PC-3 (cell line): Measurements from ENCODE around the gene EWSR1. TPM values are rescaled to one million over a fixed set of nuclear protein-coding genes. Genes with fewer than 3 reads are reported as not detected.

ENCODE experiments used
- ATAC-seq: fragments of 200-7000 bp; cut with Tn5 transposase; 2 replicates; pipeline ENCODE4 v1.9.1; 2020; ENCODE audit warnings: mild to moderate bottlenecking, moderate library complexity
- BruUV-seq: library from RNA; stranded (reverse); fragments of 400-500 nt; replicated peaks from 2 replicates; lab custom pipeline; 2021; lab: Mats Ljungman, UMichigan
- CTCF ChIA-PET: fragments of 300-600 bp; sonication (Branson Sonifier 250); formaldehyde crosslinking; loops from one replicate; lab custom pipeline; 2022; ENCODE audit warnings: antibody characterized with exemption; lab: Charles Lee
- POLR2A ChIA-PET: fragments of 300-600 bp; sonication (Branson Sonifier 250); formaldehyde crosslinking; loops from one replicate; lab custom pipeline; 2022; ENCODE audit warnings: antibody characterized with exemption; ENCODE audit not compliant: unreplicated experiment; lab: Charles Lee
- DNase-seq: peaks from one replicate; pipeline ENCODE4 v3.0.0-alpha.2; 2015
- H2AFZ ChIP-seq: fragments of 300-600 bp; sonication (generic); 2 replicates; pipeline ENCODE4 v1.6.0; 2016; ENCODE audit warnings: antibody characterized with exemption, low read length
- H3F3A ChIP-seq: fragments of 300-600 bp; sonication (generic); one replicate; pipeline ENCODE4 v1.6.0; 2017; ENCODE audit warnings: antibody characterized with exemption, low read length, control low read depth, mild to moderate bottlenecking; ENCODE audit not compliant: unreplicated experiment
- H3K27ac ChIP-seq: fragments of 300-600 bp; sonication (generic); 2 replicates; pipeline ENCODE4 v1.5.1; 2016; ENCODE audit warnings: mild to moderate bottlenecking, low read length
- H3K27me3 ChIP-seq: fragments of 300-600 bp; sonication (generic); 2 replicates; pipeline ENCODE4 v1.6.1; 2016; ENCODE audit warnings: low read length, mixed read lengths
- H3K36me3 ChIP-seq: fragments of 300-600 bp; sonication (generic); 2 replicates; pipeline ENCODE4 v1.6.1; 2016; ENCODE audit warnings: low read depth, mixed run types, low read length, mixed read lengths
- H3K4me1 ChIP-seq: fragments of 300-600 bp; sonication (generic); 2 replicates; pipeline ENCODE4 v1.5.1; 2016; ENCODE audit warnings: low read length; ENCODE audit not compliant: insufficient read depth
- H3K4me2 ChIP-seq: fragments of 300-600 bp; sonication (generic); 2 replicates; pipeline ENCODE4 v1.6.0; 2016; ENCODE audit warnings: low read length
- H3K4me3 ChIP-seq: fragments of 300-600 bp; sonication (generic); 2 replicates; pipeline ENCODE4 v1.5.1; 2016; ENCODE audit warnings: mild to moderate bottlenecking, low read length, mixed read lengths
- H3K79me2 ChIP-seq: fragments of 300-600 bp; sonication (generic); 2 replicates; pipeline ENCODE4 v1.6.1; 2017; ENCODE audit warnings: low read length, mixed read lengths
- H3K9ac ChIP-seq: fragments of 300-600 bp; sonication (generic); 2 replicates; pipeline ENCODE4 v1.6.0; 2016; ENCODE audit warnings: mild to moderate bottlenecking, low read length
- H3K9me2 ChIP-seq: fragments of 300-600 bp; sonication (generic); replicated peaks from 2 replicates; pipeline ENCODE4 v1.6.1; 2016; ENCODE audit warnings: mixed run types, low read length, mixed read lengths
- H3K9me3 ChIP-seq: fragments of 300-600 bp; sonication (generic); 2 replicates; pipeline ENCODE4 v1.6.1; 2016; ENCODE audit warnings: low read length, mixed read lengths
- H4K20me1 ChIP-seq: fragments of 300-600 bp; sonication (generic); 2 replicates; pipeline ENCODE4 v1.6.1; 2016; ENCODE audit warnings: low read length, mixed read lengths
- EZH2 ChIP-seq: fragments of 300-600 bp; sonication (generic); IDR thresholded peaks from one replicate; pipeline ENCODE4 v1.6.1; 2017; ENCODE audit warnings: antibody characterized with exemption, mild to moderate bottlenecking, low read length; ENCODE audit not compliant: unreplicated experiment
- EZH2phosphoT487 ChIP-seq: fragments of 300-600 bp; sonication (generic); IDR thresholded peaks from 2 replicates; pipeline ENCODE4 v1.6.1; 2018; ENCODE audit warnings: mild to moderate bottlenecking, antibody characterized with exemption, low read length, borderline replicate concordance
- intact Hi-C: fragments of 100-400 bp; cut with micrococcal nuclease; formaldehyde crosslinking; loops from 2 replicates; pipeline ENCODE4 v1.9.0; 2023
- total RNA-seq: library from RNA; depleted of rRNA; stranded (reverse); fragments of >200 nt; gene quantifications from 2 replicates; pipeline ENCODE4 v1.2.3, GENCODE V29; 2014
- TF ChIP-seq, protein P1 (sequence below): fragments of 300-600 bp; sonication (generic); conservative IDR thresholded peaks from 2 replicates; pipeline ENCODE4 v1.5.1; 2017; ENCODE audit warnings: antibody characterized with exemption, low read depth, mild to moderate bottlenecking, low read length

The EWSR1 gene
- total RNA-seq, 1 experiment from 2014 or later, result 288 TPM

DNA sequence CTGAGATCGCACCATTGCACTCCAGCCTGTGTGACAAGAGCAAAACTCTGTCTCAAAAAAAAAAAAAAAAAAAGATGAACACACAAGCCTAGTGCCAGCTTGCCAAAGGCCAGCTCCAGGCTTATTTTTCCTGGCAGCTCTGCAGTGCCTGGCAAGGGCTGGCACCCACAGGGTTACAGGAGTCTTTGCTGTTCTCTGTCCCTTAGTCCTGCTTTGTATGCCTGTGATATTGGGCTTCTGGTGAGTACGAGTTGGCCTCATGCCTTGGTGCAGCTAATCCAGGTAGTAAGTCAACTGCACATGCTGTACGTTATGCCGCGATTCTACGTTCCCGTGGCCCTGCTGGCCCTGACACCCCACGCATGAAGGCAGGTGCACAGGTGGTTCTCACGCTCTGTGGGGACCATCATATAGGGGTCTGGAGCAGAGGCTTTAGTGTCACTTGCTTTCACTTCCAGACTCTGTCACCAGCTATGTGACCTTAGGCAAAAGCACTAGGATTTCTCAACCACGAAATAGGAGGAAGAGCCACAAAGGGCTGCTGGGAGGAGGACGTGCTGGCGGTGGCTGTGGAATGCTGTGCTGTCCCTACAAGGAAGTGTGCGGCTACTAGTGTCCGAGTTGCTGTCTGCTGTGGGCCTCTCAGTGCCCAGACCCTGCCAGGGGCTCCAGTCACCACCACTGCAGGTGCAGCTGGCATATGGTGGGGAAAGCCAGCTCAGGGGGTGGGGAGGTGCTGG is 68.9 kb downstream of the EWSR1 start:
- CTCF ChIA-PET, result no interaction called here

GRCh38 chr22:29337631-29338284 is 69.7 kb downstream of the EWSR1 start:
- H3K27me3 ChIP-seq, result no peaks in the 10 kb centered on the region
- no peaks in the 10 kb centered on the region for H3K9me3 ChIP-seq
- ChIA-PET POLR2A (no interaction called here), CTCF (no interaction called here)
- H3K79me2 ChIP-seq, result no peaks in the 10 kb centered on the region
- TF ChIP-seq EZH2phosphoT487 (no peak), EZH2 (no peak)
- TF ChIP-seq, protein P1, sequence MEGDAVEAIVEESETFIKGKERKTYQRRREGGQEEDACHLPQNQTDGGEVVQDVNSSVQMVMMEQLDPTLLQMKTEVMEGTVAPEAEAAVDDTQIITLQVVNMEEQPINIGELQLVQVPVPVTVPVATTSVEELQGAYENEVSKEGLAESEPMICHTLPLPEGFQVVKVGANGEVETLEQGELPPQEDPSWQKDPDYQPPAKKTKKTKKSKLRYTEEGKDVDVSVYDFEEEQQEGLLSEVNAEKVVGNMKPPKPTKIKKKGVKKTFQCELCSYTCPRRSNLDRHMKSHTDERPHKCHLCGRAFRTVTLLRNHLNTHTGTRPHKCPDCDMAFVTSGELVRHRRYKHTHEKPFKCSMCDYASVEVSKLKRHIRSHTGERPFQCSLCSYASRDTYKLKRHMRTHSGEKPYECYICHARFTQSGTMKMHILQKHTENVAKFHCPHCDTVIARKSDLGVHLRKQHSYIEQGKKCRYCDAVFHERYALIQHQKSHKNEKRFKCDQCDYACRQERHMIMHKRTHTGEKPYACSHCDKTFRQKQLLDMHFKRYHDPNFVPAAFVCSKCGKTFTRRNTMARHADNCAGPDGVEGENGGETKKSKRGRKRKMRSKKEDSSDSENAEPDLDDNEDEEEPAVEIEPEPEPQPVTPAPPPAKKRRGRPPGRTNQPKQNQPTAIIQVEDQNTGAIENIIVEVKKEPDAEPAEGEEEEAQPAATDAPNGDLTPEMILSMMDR, result no peak
- peaks cover 5% of the 10 kb centered on the region; the same call in 1 of the 2 replicates for H4K20me1 ChIP-seq
- DNase-seq, result no peak
- no TSS peak for BruUV-seq
- no peak overlapping the region for H3K4me3 ChIP-seq
- no peak overlapping the region for H3K27ac ChIP-seq
- H3K36me3 ChIP-seq, result peaks cover 30% of the 10 kb centered on the region
- no peaks in the 10 kb centered on the region for H3K9me2 ChIP-seq
- H3K9ac ChIP-seq, result no peak overlapping the region
- H3K4me1 ChIP-seq, result peaks cover 43% of the 10 kb centered on the region
- intact Hi-C loops, result no loop called here
- ATAC-seq, result no peak
- no peak overlapping the region for H2AFZ ChIP-seq
- no peak overlapping the region for H3K4me2 ChIP-seq
- peaks cover 9% of the 10 kb centered on the region for H3F3A ChIP-seq

More for the DNA sequence above, 68.9 kb downstream of the EWSR1 start:
- no peaks in the 10 kb centered on the region for H3K9me2 ChIP-seq
- no TSS peak for BruUV-seq
- no peak overlapping the region for H2AFZ ChIP-seq
- no peak for ATAC-seq
- H3K4me3 ChIP-seq, result no peak overlapping the region
- H3K27ac ChIP-seq, result no peak overlapping the region
- peaks cover 27% of the 10 kb centered on the region for H3K36me3 ChIP-seq
- no peaks in the 10 kb centered on the region for H3K27me3 ChIP-seq
- H3K79me2 ChIP-seq, result no peaks in the 10 kb centered on the region
- DNase-seq, result no peak
- H4K20me1 ChIP-seq, result peaks cover 5% of the 10 kb centered on the region; the same call in 1 of the 2 replicates
- POLR2A ChIA-PET, result no interaction called here
- no peaks in the 10 kb centered on the region for H3K9me3 ChIP-seq
- no peak overlapping the region for H3K4me2 ChIP-seq
- H3K4me1 ChIP-seq, result peaks cover 40% of the 10 kb centered on the region
- H3F3A ChIP-seq, result peaks cover 9% of the 10 kb centered on the region
- no peak overlapping the region for H3K9ac ChIP-seq
- intact Hi-C loops, result no loop called here
- TF ChIP-seq, protein P1, result no peak
- TF ChIP-seq EZH2phosphoT487 (no peak), EZH2 (no peak)

GRCh38 chr22:29338398-29338797 is 70.3 kb downstream of the EWSR1 start:
- Histone ChIP-seq H3K9me2 (no peaks in the 10 kb centered on the region), H3K4me1 (peaks cover 49% of the 10 kb centered on the region), H4K20me1 (peaks cover 5% of the 10 kb centered on the region; the same call in 1 of the 2 replicates), H3K4me3 (no peak overlapping the region), H3K27me3 (no peaks in the 10 kb centered on the region), H3K79me2 (no peaks in the 10 kb centered on the region), H3F3A (peaks cover 9% of the 10 kb centered on the region), H3K9me3 (no peaks in the 10 kb centered on the region), H3K36me3 (peaks cover 34% of the 10 kb centered on the region), H3K9ac (no peak overlapping the region), H2AFZ (no peak overlapping the region), H3K27ac (peak overlapping the region; percentile 76), H3K4me2 (no peak overlapping the region)
- DNase-seq (no peak), ATAC-seq (no peak)
- no peak for TF ChIP-seq EZH2phosphoT487
- no peak for TF ChIP-seq EZH2
- TF ChIP-seq, protein P1, result no peak
- ChIA-PET CTCF (no interaction called here), POLR2A (no interaction called here)
- BruUV-seq, result no TSS peak
- intact Hi-C loops, result no loop called here
